DMS153 treated with DMSO at 0.1 percent for 48 hours (cell line): Measurements from ENCODE around the gene TCHP.
"Not testable (repeated sequence)": the region's sequence is repeated elsewhere in the genome, so short reads cannot be mapped to it uniquely, and the experiment has no call there.

Source experiments
- DNase-seq: peaks from one replicate; lab custom pipeline; 2025; ENCODE audit not compliant: unreplicated experiment; lab: John Stamatoyannopoulos, UW

TCHP gene

DNA sequence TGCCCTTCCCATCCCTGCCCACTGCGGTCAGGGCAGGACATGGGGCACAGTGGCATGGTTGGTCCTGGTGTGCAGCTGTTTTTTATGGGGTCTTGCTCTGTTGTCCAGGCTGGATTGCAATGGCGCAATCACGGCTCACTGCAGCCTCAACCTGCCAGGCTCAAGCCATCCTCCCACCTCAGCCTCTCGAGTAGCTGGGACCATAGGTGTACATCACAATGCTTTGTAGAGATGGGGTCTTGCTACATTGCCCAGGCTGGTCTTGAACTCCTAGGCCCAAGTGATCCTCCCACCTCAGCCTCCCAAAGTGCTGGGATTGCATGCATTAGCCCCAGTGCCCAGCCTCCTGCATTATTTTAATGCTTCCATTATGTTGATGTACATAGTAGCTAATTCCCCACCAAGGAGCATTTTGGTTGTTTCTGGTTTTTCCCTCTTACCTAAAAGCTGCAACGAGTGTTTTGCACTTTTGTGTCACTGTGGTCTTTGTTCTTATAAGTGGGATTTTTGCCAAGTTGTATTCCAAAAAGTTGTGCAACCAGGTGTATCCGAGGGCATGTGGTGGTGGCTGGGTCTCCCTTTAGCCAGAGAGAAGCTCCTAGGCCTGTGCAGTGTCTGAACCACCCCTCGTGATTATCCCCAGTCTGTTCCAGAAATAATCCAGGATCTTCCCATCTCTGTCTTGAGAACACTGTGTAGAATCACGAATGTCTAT is 10.3 kb downstream of the TCHP start:
- DNase-seq, result no peak

DNA sequence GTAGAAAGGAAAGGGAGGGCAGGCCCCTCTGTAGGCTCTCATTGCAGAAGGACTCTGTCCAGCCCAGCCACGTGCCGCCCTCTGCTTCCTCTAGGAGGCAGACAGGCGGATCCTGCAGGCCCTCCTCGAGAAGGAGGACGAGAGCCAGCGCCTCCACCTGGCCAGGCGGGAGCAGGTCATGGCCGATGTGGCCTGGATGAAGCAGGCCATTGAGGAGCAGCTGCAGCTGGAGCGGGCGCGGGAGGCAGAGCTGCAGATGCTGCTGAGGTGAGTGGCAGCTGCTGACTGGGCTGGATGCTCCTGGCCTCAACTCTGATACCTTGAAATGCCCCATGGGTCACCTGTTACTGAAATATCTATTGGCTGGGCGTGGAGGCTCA is 10.9 kb downstream of the TCHP start:
- no peak for DNase-seq

DNA sequence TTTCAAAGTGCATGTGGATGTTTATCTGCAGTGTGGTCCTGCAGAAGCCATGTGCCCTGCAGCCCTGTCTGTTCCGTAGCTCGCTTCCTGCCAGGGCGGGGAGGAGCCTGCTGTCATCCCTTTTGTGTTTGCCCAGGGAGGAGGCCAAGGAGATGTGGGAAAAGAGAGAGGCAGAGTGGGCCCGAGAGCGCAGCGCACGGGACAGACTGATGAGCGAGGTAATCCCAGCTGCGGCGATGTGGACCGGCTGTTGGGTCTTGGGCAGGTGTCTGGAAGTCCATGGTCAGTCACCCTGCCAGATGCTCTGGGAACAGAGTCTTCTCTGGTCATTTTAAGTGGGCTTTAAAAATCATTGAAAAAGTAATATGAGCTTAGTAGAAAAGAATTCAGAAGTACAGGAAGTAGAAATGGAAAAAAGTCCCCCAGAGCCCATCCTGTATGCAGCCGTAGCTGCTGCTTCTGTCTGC is 12.8 kb downstream of the TCHP start:
- DNase-seq, result no peak

DNA sequence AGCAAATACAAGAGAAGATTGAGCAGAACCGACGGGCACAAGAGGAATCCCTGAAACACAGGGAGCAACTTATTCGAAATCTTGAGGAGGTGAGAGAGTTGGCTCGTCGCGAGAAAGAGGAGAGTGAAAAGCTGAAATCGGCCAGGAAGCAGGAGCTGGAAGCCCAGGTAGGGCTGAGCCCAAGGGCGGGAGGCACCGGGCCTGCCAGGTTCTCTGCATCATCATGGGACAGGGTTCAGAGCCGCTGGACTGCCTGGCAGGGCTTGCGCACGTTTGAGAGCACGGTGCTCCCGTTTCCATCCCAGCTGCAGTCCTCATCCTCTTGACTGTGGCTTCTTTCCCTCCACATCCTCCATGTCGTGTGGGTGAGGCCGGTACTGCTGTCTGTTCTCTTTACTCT is 14.4 kb downstream of the TCHP start:
- no peak for DNase-seq

DNA sequence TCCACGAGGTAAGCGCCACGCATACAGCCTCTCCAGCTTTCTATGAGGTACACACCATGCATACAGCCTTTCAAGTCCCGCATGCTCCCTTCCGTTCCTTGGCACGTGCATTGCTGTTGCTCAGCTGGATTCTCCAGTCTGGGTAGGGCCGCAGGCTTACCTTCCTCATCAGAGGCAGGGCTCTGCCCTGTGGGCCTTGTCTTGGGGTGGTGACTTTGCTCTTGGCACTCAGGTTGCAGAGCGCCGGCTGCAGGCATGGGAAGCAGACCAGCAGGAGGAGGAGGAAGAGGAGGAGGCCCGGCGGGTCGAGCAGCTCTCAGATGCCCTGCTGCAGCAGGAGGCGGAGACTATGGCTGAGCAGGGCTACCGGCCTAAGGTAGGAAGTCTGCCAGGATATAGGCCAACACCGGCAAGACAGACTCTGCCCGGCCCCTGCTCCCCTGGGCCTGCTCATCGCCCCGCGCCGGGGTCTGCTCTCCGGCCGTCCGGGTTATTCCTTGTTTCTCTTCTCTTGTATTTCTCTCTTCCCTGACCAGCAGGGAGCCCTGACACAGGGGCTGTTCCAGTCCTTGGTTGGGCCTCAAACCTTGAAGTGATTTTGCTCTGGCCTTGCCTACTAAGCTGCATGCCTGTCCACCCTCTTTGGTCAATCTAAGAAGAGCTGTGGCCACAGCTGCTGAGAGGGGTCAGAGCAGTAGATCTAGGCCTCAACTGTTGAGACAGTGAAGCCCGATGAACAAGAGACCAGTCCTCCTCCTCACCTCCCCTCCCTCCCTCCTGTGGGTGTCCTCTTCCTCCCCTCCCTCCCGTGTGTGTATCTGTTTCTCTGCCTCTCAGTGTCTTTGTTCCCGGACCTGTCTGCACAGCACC is 15.3 kb downstream of the TCHP start:
- DNase-seq, result no peak

DNA sequence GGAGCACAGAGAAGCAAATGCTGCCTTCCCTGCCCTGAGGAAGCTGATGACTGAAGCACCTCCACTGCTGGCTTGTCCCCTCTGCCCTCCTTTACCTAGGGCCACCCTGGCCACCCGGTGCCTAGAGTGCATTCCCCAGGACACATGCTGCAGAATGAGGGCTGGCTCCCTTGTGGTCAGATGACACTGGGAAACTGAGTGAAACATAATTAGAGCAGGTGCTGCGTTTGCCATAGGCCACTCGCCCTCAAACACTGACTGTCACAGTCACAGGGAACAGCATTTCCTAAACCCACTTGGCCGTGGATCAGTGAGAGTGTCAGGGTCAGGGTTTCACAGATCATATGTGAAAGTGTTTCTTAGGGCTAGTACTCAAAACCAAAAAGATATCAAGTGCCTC is 16.0 kb downstream of the TCHP start:
- no peak for DNase-seq

DNA sequence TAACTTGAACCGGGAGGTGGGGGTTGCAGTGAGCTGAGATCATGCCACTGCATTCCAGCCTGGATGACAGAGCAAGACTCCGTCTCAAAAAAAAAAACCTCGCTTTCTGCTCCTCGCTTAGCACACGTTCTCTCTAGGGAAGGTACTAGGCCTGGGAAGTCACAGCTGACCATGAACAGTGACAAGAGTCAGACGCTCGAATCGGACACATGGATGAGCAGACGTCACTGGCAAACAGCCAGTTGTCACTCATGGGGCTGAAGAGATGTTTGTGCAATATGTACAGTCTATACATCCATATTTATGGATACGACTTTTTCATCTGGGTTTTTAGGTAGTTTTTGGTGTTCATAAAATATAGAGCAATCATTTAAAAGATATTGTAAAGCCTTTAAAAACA is 19.4 kb downstream of the TCHP start:
- DNase-seq, result no peak

DNA sequence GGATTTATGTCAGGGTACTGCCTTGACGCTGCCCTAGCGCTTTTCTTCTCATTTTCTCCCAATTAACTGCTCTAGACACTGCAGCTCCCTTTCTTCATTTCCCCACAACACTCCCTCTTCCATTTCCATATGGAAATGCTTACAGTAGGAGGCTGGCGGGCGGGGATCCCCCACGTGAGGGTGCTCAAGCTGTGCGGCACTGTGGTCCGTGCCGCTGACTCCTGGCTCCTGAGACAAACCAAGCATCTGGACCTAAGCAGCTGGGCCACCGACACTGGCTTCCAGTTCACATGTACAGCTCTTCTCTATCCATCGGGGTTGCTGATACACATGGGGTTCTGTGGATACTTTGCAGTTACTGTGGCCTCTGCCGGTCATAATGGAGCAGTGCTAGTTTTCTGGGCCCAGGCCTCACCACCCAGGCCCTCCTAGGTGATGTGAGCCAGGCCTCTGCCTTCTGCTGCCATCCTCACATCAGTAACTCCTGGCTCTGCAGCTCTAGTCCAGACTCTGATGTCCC is 20.2 kb downstream of the TCHP start:
- no peak for DNase-seq

DNA sequence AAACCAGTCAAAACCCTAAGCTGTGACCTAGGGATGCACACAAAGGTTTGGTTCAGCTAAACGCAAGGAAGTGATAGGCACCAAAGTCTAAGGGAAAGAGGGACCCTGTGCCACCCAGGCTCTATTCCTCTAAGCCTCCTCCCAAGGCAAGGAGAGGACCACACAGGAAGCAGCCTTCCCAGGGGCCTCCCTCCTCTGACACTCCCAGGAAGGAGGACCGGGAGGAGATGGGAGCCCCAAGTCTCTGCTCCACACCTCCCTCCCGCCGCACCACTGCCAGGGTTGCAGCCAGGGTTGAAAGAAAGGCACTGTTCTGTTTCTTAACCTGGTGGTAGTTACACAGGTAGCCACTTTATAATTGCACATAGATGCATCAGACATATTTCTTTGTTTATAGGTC is 21.9 kb downstream of the TCHP start:
- DNase-seq, result no peak

DNA sequence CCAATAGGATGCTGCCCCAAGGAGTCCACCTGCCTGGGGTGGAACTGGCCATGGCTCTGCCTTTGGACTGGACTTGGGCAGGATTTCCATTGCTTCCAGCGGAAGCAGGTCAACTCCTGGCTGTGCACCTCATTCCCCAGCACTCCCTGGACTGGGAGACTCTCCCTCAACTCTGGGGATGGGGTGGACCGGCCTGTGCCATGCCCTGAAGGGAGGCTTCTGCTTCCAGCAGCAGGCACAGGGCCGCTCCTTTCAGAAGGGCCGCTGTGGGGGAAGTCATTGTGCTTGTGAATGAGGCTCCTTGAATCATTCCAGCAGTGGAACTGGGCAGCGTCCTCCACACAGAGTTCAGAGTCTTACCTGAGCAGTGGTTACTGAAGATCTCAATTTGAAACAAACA is 23.0 kb downstream of the TCHP start:
- DNase-seq, result no peak

DNA sequence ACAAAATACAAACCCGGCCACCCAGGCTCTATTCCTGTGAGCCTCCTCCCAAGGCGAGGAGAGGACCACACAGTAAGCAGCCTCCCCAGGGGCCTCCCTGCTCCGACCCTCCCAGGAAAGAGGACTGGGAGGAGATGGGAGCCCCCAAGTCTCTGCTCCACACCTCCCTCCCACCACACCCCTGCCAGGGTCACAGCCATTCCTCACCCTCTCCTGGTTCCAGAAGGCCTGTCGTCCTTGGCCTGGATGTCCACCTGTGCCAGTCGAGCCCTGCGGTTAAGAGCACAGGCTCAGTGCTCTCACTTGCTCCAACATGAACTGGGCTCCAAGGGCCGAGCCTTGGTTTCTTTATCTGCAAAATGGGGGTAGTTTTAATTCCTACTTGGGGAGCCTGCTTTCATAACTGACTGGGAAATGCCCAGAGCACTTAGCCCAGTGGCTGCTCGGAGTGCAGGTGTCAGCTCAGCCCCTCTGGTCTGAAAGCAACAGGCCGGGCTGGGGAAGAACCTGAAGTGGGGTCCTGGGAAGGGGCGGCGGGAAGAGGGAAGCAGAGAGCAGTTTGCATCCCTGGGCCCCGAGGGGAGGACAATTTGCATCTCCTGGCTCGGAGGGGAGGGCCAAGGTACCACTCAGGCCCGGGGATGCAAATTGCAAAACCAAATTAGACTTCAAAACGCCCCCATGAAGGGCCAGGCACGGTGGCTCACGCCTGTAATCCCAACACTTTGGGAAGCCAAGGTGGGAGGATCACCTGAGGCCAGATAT is 23.6 kb downstream of the TCHP start:
- no peak for DNase-seq

DNA sequence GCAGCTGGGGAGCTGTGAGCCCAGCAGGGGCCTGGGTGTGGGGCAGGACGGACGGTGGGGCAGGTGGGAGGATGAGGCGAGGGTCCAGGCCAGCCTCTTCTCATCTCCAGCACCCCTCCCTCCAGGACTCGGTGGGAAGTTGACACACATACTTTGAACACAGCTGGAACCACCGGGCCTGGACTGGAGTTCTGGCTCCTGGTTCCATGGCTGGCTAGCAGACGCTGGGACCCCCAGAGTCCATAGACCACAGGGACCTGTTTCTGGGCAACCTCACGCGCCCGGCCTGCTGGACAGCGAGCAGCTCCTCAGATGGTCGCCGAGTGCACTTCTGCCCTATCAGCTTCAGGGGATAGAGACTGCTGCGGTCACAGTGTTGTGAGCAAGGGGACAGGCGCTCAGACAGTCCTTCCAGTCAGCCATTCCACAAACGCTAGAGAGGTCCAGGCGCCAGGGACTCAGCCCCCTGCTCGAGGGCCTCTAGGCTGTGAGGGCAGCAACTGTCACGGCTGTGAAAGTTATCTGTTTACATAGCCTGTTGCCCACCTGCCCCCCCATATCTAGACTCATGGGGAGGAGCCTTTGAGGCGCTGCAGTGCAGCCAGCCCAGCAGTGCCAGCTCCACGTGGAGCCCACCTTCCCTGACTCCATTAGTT is 25.2 kb downstream of the TCHP start:
- no peak for DNase-seq

DNA sequence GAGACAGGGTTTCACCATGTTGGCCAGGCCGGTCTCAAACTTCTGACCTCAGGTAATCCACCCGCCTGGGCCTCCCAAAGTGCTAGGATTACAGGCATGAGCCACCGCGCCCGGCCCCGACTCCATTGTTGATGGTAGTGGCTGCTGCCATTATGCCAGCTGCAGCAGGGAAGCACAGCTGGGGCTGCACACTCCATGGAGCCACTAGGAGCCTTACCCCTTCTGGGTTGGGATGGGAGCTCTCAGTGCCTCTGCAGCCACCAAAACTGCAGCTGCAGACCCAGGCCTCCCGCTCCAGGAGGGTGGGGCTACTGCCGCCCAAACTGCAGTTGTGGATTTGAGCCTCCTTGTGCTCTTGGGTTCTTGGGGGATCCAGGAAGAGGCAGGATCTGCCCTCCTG is 25.9 kb downstream of the TCHP start:
- no peak for DNase-seq

DNA sequence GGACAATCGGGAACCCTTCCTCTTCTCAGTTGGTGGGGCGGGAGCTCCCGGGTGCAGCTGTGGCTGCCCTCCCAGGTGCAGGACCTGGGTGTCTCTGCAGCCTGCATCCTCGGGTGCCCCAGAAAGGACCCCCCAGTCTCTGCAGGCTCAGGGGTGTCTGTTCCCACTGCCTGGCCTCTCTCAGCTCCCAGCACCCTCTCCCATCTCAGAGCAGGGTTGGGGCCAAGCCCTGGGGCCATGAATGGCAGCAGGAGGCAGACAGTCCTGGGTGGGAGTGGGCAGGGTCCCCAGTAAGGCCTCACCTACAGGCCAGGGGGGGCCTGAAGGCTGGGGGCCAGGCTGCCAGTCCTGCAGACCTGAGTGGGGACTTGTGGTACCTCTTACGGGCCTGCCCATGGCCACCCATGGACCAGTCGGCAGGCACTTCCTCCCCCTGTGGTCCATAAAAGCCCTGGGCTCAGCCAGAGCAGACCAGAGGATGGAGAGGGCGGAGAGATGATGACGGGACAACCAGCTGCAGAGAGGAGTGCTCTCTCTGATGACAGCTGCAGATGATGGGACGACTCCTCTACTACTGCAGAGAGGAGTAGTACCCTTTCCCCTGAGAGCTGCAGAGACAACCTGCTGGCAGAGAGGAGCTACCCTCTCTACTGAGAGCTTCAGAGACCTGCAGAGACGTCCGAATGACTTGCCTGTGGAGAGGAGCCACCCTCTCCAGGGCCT is 26.6 kb downstream of the TCHP start:
- no peak for DNase-seq

DNA sequence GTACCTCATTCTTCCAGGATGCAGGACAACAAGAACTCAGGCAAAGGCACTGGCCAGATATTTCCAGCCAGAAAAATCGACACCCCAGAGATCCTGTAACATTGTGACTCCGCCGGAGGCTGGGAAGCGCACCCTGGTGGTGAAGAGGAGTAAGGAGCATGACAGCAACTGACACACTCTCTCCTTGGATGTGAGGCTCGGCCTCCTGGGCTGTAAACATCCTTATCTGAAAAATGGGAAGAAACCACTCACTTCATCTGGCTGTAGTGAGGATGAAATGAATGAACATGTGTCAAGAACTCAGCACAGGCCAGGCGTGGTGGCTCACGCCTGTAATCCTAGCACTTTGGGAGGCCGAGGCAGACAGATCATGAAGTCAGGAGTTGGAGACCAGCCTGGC is 27.5 kb downstream of the TCHP start:
- DNase-seq, result no peak

DNA sequence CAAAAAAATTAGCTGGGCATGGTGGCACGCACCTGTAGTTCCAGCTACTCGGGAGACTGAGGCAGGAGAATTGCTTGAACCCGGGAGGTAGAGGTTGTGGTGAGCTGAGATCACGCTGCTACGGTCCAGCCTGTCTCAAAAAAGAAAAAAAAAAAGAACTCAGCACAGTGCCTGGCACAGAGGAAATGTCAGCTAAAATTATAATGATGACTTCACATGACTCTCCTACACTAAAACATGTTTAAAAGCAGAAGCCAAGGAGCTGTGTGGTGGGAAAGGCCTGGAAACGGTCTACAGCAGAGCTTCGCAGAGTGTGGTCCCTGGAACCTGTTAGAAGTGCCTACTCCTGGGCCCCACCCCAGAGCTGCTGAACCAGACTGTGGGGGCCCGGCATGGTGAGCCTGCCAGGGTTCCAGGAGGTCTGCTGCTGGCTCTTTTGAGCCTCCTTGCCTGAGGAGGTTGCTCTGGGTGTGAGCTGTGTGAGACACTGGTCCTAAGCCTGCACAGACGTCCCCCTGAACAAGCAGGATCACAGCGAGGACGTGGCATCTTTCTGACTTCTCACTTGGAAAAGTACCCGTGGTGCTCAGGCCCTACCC is 28.1 kb downstream of the TCHP start:
- no peak for DNase-seq

DNA sequence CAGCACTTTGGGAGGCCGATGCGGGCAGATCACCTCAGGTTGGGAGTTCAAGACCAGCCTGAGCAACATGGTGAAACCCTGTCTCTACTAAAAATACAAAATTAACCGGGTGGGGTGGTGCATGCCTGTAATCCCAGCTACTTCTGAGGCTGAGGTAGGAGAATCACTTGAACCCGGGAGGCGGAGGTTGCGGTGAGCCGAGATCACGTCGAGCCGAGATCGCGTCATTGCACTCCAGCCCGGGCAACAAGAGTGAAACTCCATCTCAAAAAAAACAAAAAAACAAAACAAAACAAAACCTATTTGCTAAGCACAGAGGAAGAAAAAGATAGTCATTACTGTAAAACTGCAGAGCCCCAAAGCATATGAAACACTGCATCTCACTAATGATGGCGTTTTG is 29.3 kb downstream of the TCHP start:
- DNase-seq, result not testable (repeated sequence)

DNA sequence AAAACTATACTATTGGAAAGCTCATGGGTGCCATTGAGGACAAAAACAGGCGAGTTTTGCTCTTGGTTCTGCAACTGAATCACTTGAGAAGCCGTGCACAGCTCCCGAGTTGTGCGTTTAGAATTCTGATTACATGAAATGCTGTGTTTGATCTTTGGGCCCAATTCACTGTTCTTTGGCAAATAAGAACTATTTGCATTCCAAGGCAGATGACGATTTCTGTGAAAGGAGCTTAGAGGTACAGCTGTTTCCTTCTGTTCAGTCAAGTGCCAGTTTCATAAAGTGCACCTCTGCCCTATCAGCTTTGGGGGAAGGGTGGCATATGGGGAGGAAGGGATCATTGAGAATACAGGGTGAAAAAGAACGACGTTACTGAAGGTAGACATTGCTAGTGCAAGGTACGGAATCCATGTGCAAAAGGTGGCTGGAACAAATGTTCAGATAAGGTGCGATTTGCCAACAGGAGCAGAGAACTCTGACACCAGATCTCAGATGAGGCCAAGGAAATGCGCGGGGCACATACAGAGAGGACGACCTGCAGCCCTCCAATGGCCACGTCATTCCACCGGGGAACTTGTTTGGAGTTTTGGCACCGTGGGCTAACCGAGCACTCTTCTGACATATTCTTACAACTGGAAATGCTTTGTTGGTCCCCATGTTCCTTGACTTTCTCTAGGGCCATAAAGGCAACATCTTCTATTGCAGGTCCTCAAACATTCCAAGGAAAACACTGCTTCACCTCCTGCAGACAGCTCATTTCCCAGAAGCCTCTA is 30.1 kb downstream of the TCHP start:
- DNase-seq, result no peak

DNA sequence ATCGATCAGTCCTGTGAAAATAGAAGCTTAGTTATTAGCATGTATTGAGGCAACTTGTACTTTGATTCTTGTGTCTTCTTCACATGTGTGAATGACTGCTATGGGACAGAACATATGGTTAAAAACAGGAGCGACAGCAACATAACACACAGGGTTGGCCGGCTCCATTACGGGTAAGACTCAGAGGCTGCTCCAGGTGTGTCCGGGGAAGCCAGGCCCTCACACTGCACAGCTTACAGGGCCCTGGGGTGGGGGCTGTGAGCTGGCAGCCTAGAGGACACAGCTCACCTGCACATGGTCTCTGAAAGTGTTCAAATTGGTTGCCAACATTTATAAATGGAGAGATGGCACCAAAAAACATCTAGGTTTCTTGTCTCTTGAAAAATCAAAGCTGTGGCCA is 31.1 kb downstream of the TCHP start:
- no peak for DNase-seq
